Spleen (tissue), 11 donors: ENCODE data around the gene SNCA. TPM values are rescaled to one million over a fixed set of nuclear protein-coding genes. Genes with fewer than 3 reads are reported as not detected.

Source experiments
- DNase-seq: peaks from one replicate; pipeline ENCODE4 v3.0.0-alpha.2; 2020
- H3K27ac ChIP-seq, 8 donors: fragments of 200-600 bp; sonication (generic) in 7 of 8; 1 replicate in 4 of 8; 2 replicates in 4 of 8; pipeline versions ENCODE4 v1.5.0 to v1.8.0; 2016 to 2021; ENCODE audit warnings: inconsistent platforms in 4 of 8, mild to moderate bottlenecking in 4 of 8, moderate library complexity in 1 of 8
- H3K27me3 ChIP-seq, 7 donors: fragments of 200-600 bp; sonication (generic) in 6 of 7; replicated peaks in 1 of 7; 1 replicate in 4 of 7; 2 replicates in 3 of 7; pipeline versions ENCODE4 v1.5.0 to v1.8.0; 2016 to 2021; ENCODE audit warnings: inconsistent platforms in 3 of 7, mild to moderate bottlenecking in 1 of 7
- H3K36me3 ChIP-seq, 6 donors: fragments of 200-600 bp; sonication (generic) in 5 of 6; 1 replicate in 4 of 6; 2 replicates in 2 of 6; pipeline versions ENCODE4 v1.5.0 to v1.8.0; 2016 to 2021; ENCODE audit warnings: inconsistent platforms in 2 of 6
- H3K4me1 ChIP-seq, 6 donors: fragments of 200-600 bp; sonication (generic) in 5 of 6; 1 replicate in 3 of 6; 2 replicates in 3 of 6; pipeline versions ENCODE4 v1.5.0 to v1.8.0; 2016 to 2021; ENCODE audit warnings: inconsistent platforms in 3 of 6
- H3K4me3 ChIP-seq, 8 donors: fragments of 200-600 bp; sonication (generic) in 7 of 8; 1 replicate in 4 of 8; 2 replicates in 4 of 8; pipeline versions ENCODE4 v1.5.0 to v1.8.0; 2016 to 2021; ENCODE audit warnings: inconsistent platforms in 4 of 8, mild to moderate bottlenecking in 4 of 8, moderate library complexity in 2 of 8
- H3K9me3 ChIP-seq, 8 donors: fragments of 200-600 bp; sonication (generic) in 7 of 8; 1 replicate in 4 of 8; 2 replicates in 4 of 8; pipeline versions ENCODE4 v1.5.0 to v1.8.0; 2016 to 2021; ENCODE audit warnings: inconsistent platforms in 4 of 8
- CTCF ChIP-seq, 11 experiments: fragments of 200-600 bp in 7 of 11; fragments of 450-650 bp in 4 of 11; sonication (generic) in 4 of 11; IDR thresholded peaks in 8 of 11; conservative IDR thresholded peaks in 3 of 11; 1 replicate in 7 of 11; 2 replicates in 4 of 11; pipeline versions ENCODE4 v1.4.0 to v1.8.0; 2016 to 2021; ENCODE audit warnings: antibody characterized with exemption in 11 of 11, inconsistent platforms in 4 of 11, mild to moderate bottlenecking in 1 of 11
- POLR2A ChIP-seq, 3 donors: fragments of 450-650 bp; IDR thresholded peaks; one replicate each; pipeline ENCODE4 v1.5.1; 2017; ENCODE audit warnings: antibody characterized with exemption in 3 of 3, mild to moderate bottlenecking in 1 of 3
- POLR2AphosphoS5 ChIP-seq, 3 donors: sonication (generic); formaldehyde crosslinking; IDR thresholded peaks; one replicate each; pipeline ENCODE4 v1.5.1; 2017; ENCODE audit warnings: antibody characterized with exemption in 3 of 3
- WGBS, 5 donors: extraction: QIAGEN DNeasy Blood & Tissue Kit in 3 of 5; methylation state at CpG; one replicate each; pipeline versions ENCODE4 v1.1.5 to v1.1.7; 2013 to 2018; 5-methylcytosine and 5-hydroxymethylcytosine counted together
- intact Hi-C: fragments of 100-400 bp; cut with DNase I; formaldehyde crosslinking; loops from one replicate; pipeline ENCODE4 v1.15.0; 2023; ENCODE audit warnings: low total_unique reads
- polyA plus RNA-seq, 3 donors: library from polyadenylated mRNA; stranded (reverse); fragments of 200-250 nt; gene quantifications; one replicate each; pipeline ENCODE4 v1.2.1, GENCODE V29; 2013
- total RNA-seq, 7 donors: library from RNA; depleted of rRNA in 3 of 7; stranded (reverse); fragments of >200 nt in 3 of 7; fragmentation: NEBNext Ultra II Directional in 4 of 7; extraction: Animal tissue kit (Norgen Biotek cat#: 25700) in 4 of 7; gene quantifications; one replicate each; pipeline versions ENCODE4 v1.1.0 to v1.2.1, GENCODE V29; 2016 to 2021
- donor health status: healthy with polysubstance abuse.
- donor health status: DM: no; HTN: no; CAD: no; lungs with moderate emphysema.
- donor health status: DM: no; HTN: no; CAD: no.
- donor health status: Bipolar disorder and iron deficiency.
- donor health status: healthy.
- donor health status: DM: no; HTN: no; CAD: no.
- donor health status: DM: yes; HTN: yes; CAD: no.

SNCA gene
- total and polyA plus RNA-seq, 10 donors, result 1.7 to 86.5 (median 10.4) TPM

GRCh38 chr4:89700766-89701423 lies 136.1 kb downstream of the SNCA start:
- DNase-seq, result no peak
- Histone ChIP-seq H3K4me3 (no peak overlapping the region), H3K36me3 (no peaks in the 10 kb centered on the region), H3K9me3 (no peaks in the 10 kb centered on the region), H3K4me1 (no peaks in the 10 kb centered on the region), H3K27me3 (no peaks in the 10 kb centered on the region), H3K27ac (no peak overlapping the region)
- 65 to 92% (median 77%) methylated on average over 1 of the region's 1 CpG for WGBS, 5 donors
- TF ChIP-seq POLR2AphosphoS5 (IDR thresholded peaks at IDR 0.05) (no peak), CTCF (IDR thresholded peaks at IDR 0.05 in 8 of 11, conservative IDR thresholded peaks at IDR 0.05 in 3 of 11) (no peak)
- intact Hi-C loops, result no loop called here

- TF ChIP-seq POLR2AphosphoS5 (IDR thresholded peaks at IDR 0.05), result no peak
- TF ChIP-seq POLR2A (IDR thresholded peaks at IDR 0.05), result no peak
- TF ChIP-seq CTCF (IDR thresholded peaks at IDR 0.05 in 8 of 11, conservative IDR thresholded peaks at IDR 0.05 in 3 of 11), result no peak
- no peaks in the 10 kb centered on the region for H3K4me1 ChIP-seq
- intact Hi-C loops, result no loop called here
- H3K27me3 ChIP-seq, result no peaks in the 10 kb centered on the region
- 77 to 86% (median 82%) methylated on average over 4 of the region's 4 CpGs for WGBS, 5 donors
- no peaks in the 10 kb centered on the region for H3K36me3 ChIP-seq
- DNase-seq, result no peak
- no peak overlapping the region for H3K4me3 ChIP-seq
- H3K9me3 ChIP-seq, result no peaks in the 10 kb centered on the region
- H3K27ac ChIP-seq, result no peak overlapping the region
Observed at GRCh38 chr4:89685690-89686089, 151.3 kb downstream of the SNCA start.

GRCh38 chr4:89685277-89685676 lies 151.7 kb downstream of the SNCA start:
- Histone ChIP-seq H3K36me3 (no peaks in the 10 kb centered on the region), H3K27ac (no peak overlapping the region), H3K4me1 (no peaks in the 10 kb centered on the region), H3K27me3 (no peaks in the 10 kb centered on the region), H3K4me3 (no peak overlapping the region), H3K9me3 (no peaks in the 10 kb centered on the region)
- intact Hi-C loops, result no loop called here
- 52 to 63% (median 57%) methylated on average over 1 of the region's 1 CpG for WGBS, 5 donors
- TF ChIP-seq CTCF (IDR thresholded peaks at IDR 0.05 in 8 of 11, conservative IDR thresholded peaks at IDR 0.05 in 3 of 11), result no peak
- no peak for DNase-seq

GRCh38 chr4:89684536-89684935 lies 152.4 kb downstream of the SNCA start:
- Histone ChIP-seq H3K9me3 (no peaks in the 10 kb centered on the region), H3K36me3 (no peaks in the 10 kb centered on the region), H3K4me3 (no peak overlapping the region), H3K4me1 (no peaks in the 10 kb centered on the region), H3K27ac (no peak overlapping the region), H3K27me3 (no peaks in the 10 kb centered on the region)
- no peak for TF ChIP-seq POLR2A (IDR thresholded peaks at IDR 0.05)
- TF ChIP-seq CTCF (IDR thresholded peaks at IDR 0.05 in 8 of 11, conservative IDR thresholded peaks at IDR 0.05 in 3 of 11), result no peak
- no peak for TF ChIP-seq POLR2AphosphoS5 (IDR thresholded peaks at IDR 0.05)
- 86 to 100% (median 92%) methylated on average over 1 of the region's 1 CpG for WGBS, 5 donors
- intact Hi-C loops, result no loop called here
- no peak for DNase-seq
